A549 (cell line): ENCODE results near the gene CPA4. TPM values are rescaled to one million over a fixed set of nuclear protein-coding genes. Genes with fewer than 3 reads are reported as not detected.

Experiments
- ATAC-seq, 2 experiments: fragments of 200-7000 bp in 1 of 2; fragments of >200 bp in 1 of 2; cut with Nextera tagmentation in 1 of 2; cut with Tn5 transposase in 1 of 2; 3 replicates each; pipeline versions ENCODE4 v1.8.0 to v1.9.1; 2018 to 2020; ENCODE audit warnings: mild to moderate bottlenecking in 1 of 2, moderate library complexity in 1 of 2
- CTCF ChIA-PET: fragments of 300-600 bp; sonication (Branson Sonifier 250); formaldehyde crosslinking; extraction: SDS; loops from one replicate; lab custom pipeline; 2021; ENCODE audit warnings: antibody characterized with exemption, inconsistent platforms; lab: Yijun Ruan, JAX
- POLR2A ChIA-PET: fragments of 350-600 bp; formaldehyde crosslinking; extraction: SDS; loops from one replicate; lab custom pipeline; 2021; ENCODE audit warnings: antibody characterized with exemption, inconsistent platforms; lab: Yijun Ruan, JAX
- DNase-seq, 2 experiments: peaks; one replicate each; pipeline versions ENCODE4 v3.0.0 to v3.0.0-alpha.2; 2011 to 2016; ENCODE audit warnings: low read depth in 1 of 2, low spot score in 1 of 2
- FAIRE-seq: peaks from 2 replicates; lab custom pipeline; 2011; peaks lifted over from hg19 to GRCh38; lab: Jason Lieb, UNC
- H3K27ac ChIP-seq, 2 experiments: fragments of >200 bp; sonication (Bioruptor Twin); formaldehyde crosslinking; 3 replicates each; pipeline ENCODE4 v1.5.1; 2016 to 2017
- H3K4me1 ChIP-seq: fragments of >200 bp; sonication (Bioruptor Twin); formaldehyde crosslinking; 3 replicates; pipeline ENCODE4 v1.6.1; 2016
- H3K4me2 ChIP-seq: fragments of >200 bp; sonication (Bioruptor Twin); formaldehyde crosslinking; 3 replicates; pipeline ENCODE4 v1.6.1; 2016
- H3K4me3 ChIP-seq: fragments of >200 bp; sonication (Bioruptor Twin); formaldehyde crosslinking; 3 replicates; pipeline ENCODE4 v1.5.1; 2016
- H3K9me3 ChIP-seq: fragments of >200 bp; sonication (Bioruptor Twin); formaldehyde crosslinking; 3 replicates; pipeline ENCODE4 v1.6.1; 2016
- CEBPB ChIP-seq, 2 experiments: fragments of >200 bp in 1 of 2; sonication (Bioruptor Twin) in 1 of 2; formaldehyde crosslinking in 1 of 2; IDR thresholded peaks; 2 replicates each; pipeline ENCODE4 v1.6.1; 2012 to 2016
- CHD4 ChIP-seq: fragments of 200-600 bp; sonication (generic); IDR thresholded peaks from 2 replicates; pipeline ENCODE4 v1.6.1; 2016; ENCODE audit warnings: antibody characterized with exemption, mild to moderate bottlenecking, borderline replicate concordance
- CTCF ChIP-seq: fragments of >200 bp; sonication (Bioruptor Twin); formaldehyde crosslinking; IDR thresholded peaks from 3 replicates; pipeline ENCODE4 v1.5.1; 2016
- EHF ChIP-seq: fragments of 250-450 bp; sonication (Bioruptor Pico); IDR thresholded peaks from 2 replicates; pipeline ENCODE4 v1.5.0; 2020; ENCODE audit warnings: mild to moderate bottlenecking
- FOSL2 ChIP-seq, 2 experiments: fragments of 450-650 bp in 1 of 2; fragments of >200 bp in 1 of 2; sonication (Bioruptor Twin) in 1 of 2; formaldehyde crosslinking; IDR thresholded peaks; 2 replicates each; pipeline versions ENCODE4 v1.5.0 to v1.6.1; 2016 to 2020; ENCODE audit warnings: mild to moderate bottlenecking in 1 of 2, moderate library complexity in 1 of 2
- HES2 ChIP-seq: fragments of >200 bp; sonication (Bioruptor Twin); formaldehyde crosslinking; IDR thresholded peaks from 2 replicates; pipeline ENCODE4 v1.6.1; 2016
- HEYL ChIP-seq: fragments of 250-450 bp; sonication (Bioruptor Pico); IDR thresholded peaks from 2 replicates; pipeline ENCODE4 v1.8.0; 2021; ENCODE audit warnings: mild to moderate bottlenecking, moderate library complexity
- HOXB5 ChIP-seq: fragments of 250-450 bp; sonication (Bioruptor Pico); IDR thresholded peaks from 2 replicates; pipeline ENCODE4 v1.5.0; 2020; ENCODE audit warnings: mild to moderate bottlenecking, moderate library complexity
- JUN ChIP-seq, 2 experiments: fragments of >200 bp; sonication (Bioruptor Twin); formaldehyde crosslinking; IDR thresholded peaks; 2 replicates in 1 of 2; 3 replicates in 1 of 2; pipeline ENCODE4 v1.6.1; 2016 to 2017
- KDM5A ChIP-seq: fragments of 200-600 bp; sonication (generic); IDR thresholded peaks from 2 replicates; pipeline ENCODE4 v1.6.1; 2016; ENCODE audit warnings: antibody characterized with exemption, mild to moderate bottlenecking
- MAFK ChIP-seq: fragments of 450-650 bp; IDR thresholded peaks from 2 replicates; pipeline ENCODE4 v1.6.1; 2014; ENCODE audit not compliant: partially characterized antibody
- NFE2L2 ChIP-seq: fragments of 150-350 bp; conservative IDR thresholded peaks from 2 replicates; pipeline ENCODE4 v1.6.1; 2014; ENCODE audit warnings: low read length
- NR3C1 ChIP-seq: fragments of >200 bp; sonication (Bioruptor Twin); formaldehyde crosslinking; IDR thresholded peaks from 3 replicates; pipeline ENCODE4 v1.6.1; 2017
- POLR2A ChIP-seq: IDR thresholded peaks from 2 replicates; pipeline ENCODE4 v1.6.1; 2012; ENCODE audit warnings: mild to moderate bottlenecking, low read length
- RCOR1 ChIP-seq: fragments of 150-350 bp; IDR thresholded peaks from 2 replicates; pipeline ENCODE4 v1.6.1; 2014; ENCODE audit warnings: antibody characterized with exemption, low read length, low read depth
- TFCP2L1 ChIP-seq: fragments of 250-450 bp; sonication (Bioruptor Pico); IDR thresholded peaks from 2 replicates; pipeline ENCODE4 v1.5.0; 2021; ENCODE audit warnings: mild to moderate bottlenecking
- ZC3H11A ChIP-seq: fragments of 450-650 bp; IDR thresholded peaks from 2 replicates; pipeline ENCODE4 v1.6.1; 2014; ENCODE audit warnings: antibody characterized with exemption, mild to moderate bottlenecking
- ZSCAN20 ChIP-seq: fragments of 250-450 bp; sonication (Bioruptor Pico); IDR thresholded peaks from 2 replicates; pipeline ENCODE4 v1.8.0; 2022; ENCODE audit warnings: mild to moderate bottlenecking, moderate library complexity
- WGBS: methylation state at CpG from one replicate; pipeline ENCODE4 v1.1.6; 2017; ENCODE audit errors: missing lambda C conversion rate; 5-methylcytosine and 5-hydroxymethylcytosine counted together
- polyA plus RNA-seq, 4 experiments: library from polyadenylated mRNA; depleted of rRNA in 3 of 4; stranded (reverse); fragments of >200 nt; fragmentation: RNase III in 1 of 4; extraction: RNeasy Plus Mini Kit Qiagen cat#74134 plus additional on column Dnase treatment in 1 of 4; gene quantifications; 2 replicates in 3 of 4; 3 replicates in 1 of 4; pipeline ENCODE4 v1.2.3, GENCODE V29; 2011 to 2017
- TF ChIP-seq, protein P1 (sequence below): fragments of 250-450 bp; sonication (Bioruptor Pico); IDR thresholded peaks from 2 replicates; pipeline ENCODE4 v1.5.0; 2021; ENCODE audit warnings: mild to moderate bottlenecking, moderate library complexity, borderline replicate concordance

The CPA4 gene
- polyA plus RNA-seq, 2 of the 4 experiments (the other 2 are of a cell fraction): 1.0 to 7.7 TPM

DNA sequence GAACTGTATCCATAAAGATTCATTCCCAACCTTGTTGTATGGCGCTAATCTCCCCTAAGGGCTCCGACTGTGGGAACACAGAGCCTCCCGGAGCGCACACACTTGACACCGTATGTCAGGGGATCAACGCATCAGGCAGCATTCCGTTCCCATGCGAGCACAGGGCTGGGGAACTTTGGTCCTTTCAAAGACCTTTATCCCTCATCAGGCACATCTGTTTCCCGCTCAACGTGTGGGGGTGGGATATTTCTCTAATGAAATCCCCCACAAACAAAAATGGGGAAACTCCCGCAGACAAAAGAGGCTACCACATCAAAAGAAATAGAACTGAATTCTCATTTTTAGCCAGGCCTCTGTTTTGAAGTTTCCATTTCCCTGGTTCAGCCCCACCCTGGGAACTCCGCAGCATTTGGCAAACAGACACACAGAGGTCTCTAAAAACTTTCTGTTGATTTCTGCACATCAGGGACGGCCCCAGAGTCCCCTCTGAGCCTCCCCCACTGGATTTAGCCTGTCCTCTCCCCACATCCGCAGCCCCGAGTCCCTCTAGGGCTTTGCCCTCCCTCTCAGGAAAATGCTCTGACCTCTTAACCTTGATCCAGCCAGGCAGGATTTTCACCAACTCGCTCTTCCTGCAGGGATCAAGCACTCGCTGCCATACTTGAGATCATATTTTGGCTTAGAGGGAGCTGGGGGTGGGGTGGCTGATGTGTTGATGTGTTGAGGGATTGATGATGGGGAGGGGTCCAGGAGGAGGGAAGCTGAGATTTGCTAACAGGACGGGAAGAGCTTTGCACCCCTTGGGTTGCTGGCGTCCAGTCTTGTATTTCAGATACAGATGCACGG is 58.2 kb downstream of the CPA4 start:
- 84% methylated on average over 20 of the region's 20 CpGs for WGBS
- H3K4me2 ChIP-seq: no peak overlapping the region
- CTCF ChIA-PET: interaction anchor here (1.1 kb wide), 1 partner anchor 19 kb away, joined by 3 read pairs; no protein-coding TSS in a partner anchor
- ATAC-seq: no peak
- DNase-seq: no peak
- no peak for TF ChIP-seq JUN (IDR thresholded peaks at IDR 0.05)
- no peak for TF ChIP-seq HES2
- TF ChIP-seq MAFK: no peak
- no peak for TF ChIP-seq NFE2L2
- no peak for TF ChIP-seq ZSCAN20
- TF ChIP-seq KDM5A: no peak
- TF ChIP-seq POLR2A: no peak
- TF ChIP-seq TFCP2L1: no peak
- TF ChIP-seq, all 56 proteins: peak for 0
- H3K27ac ChIP-seq: no peak overlapping the region
- H3K4me3 ChIP-seq: no peak overlapping the region
- no peak for FAIRE-seq
- H3K9me3 ChIP-seq: no peaks in the 10 kb centered on the region
- peaks cover 15% of the 10 kb centered on the region for H3K4me1 ChIP-seq
- POLR2A ChIA-PET: no interaction called here

GRCh38 chr7:130351791-130352090 is 58.8 kb downstream of the CPA4 start:
- 79% methylated on average over 6 of the region's 6 CpGs for WGBS
- TF ChIP-seq CTCF (no peak), HEYL (CRISPR knock-in tag) (no peak), CHD4 (no peak), RCOR1 (no peak), ZC3H11A (no peak), EHF (CRISPR knock-in tag) (no peak)

DNA sequence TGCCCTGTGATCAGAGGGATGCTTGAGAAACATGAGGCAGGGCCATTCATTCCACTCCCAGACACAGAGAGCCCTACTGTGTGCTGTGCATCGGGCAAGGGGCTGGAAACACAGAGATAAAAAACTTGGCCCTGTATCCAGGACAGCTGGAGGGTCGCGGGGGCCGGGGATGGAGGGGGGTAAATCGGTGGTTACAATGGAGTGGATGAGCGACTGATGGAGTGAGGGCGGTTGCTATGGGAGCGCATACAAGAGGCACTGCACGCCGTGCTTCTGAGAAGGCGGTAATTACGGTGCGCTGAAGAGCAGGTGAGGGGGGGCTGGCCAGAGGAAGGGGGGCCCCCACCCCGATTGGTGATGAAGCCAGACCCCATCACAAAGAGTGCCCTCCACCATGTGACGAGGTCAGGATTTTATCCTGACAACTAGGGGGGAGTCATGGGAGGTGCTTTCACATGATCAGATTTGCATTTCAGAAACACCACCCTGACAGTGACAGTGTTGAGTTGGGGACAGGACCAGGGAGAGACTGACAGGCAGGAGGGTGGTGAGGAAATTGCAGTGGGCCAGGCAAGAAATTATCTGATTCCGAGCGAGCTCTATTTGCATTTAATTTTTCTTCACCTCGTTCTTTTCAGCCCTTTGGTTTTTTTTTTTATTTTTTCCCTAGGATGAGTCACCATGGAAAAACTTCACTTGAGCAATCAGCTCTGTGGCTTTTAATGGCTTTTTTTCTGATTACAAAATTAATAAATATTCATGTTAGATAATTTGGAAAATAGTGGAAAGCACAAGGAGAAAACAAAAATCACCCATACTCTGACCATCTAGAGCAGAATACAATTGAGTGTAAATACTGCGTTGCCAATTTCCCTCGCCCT is 59.5 kb downstream of the CPA4 start:
- WGBS: 68% methylated on average over 20 of the region's 20 CpGs
- Histone ChIP-seq H3K27ac (peak overlapping the region in 1 of 2 experiments; percentile 50; a peak in 3 of 6 replicates), H3K4me2 (peak overlapping the region; percentile 68), H3K9me3 (no peaks in the 10 kb centered on the region), H3K4me3 (no peak overlapping the region), H3K4me1 (peaks cover 28% of the 10 kb centered on the region)
- no peak for TF ChIP-seq NR3C1
- TF ChIP-seq HOXB5 (CRISPR knock-in tag): no peak
- no peak for TF ChIP-seq MAFK
- TF ChIP-seq, protein P1, sequence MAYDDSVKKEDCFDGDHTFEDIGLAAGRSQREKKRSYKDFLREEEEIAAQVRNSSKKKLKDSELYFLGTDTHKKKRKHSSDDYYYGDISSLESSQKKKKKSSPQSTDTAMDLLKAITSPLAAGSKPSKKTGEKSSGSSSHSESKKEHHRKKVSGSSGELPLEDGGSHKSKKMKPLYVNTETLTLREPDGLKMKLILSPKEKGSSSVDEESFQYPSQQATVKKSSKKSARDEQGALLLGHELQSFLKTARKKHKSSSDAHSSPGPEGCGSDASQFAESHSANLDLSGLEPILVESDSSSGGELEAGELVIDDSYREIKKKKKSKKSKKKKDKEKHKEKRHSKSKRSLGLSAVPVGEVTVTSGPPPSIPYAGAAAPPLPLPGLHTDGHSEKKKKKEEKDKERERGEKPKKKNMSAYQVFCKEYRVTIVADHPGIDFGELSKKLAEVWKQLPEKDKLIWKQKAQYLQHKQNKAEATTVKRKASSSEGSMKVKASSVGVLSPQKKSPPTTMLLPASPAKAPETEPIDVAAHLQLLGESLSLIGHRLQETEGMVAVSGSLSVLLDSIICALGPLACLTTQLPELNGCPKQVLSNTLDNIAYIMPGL: no peak
- no peak for TF ChIP-seq ZC3H11A
- 0 out of 2 replicates have a peak, but pooled peaks have one; percentile 33 for TF ChIP-seq FOSL2 (IDR thresholded peaks at IDR 0.05)
- peak; percentile 64 for TF ChIP-seq FOSL2 (CRISPR knock-in tag; IDR thresholded peaks at IDR 0.05)
- TF ChIP-seq CTCF: no peak
- TF ChIP-seq CEBPB (IDR thresholded peaks at IDR 0.05): peak; percentile 71 to 77; a peak in 3 of 4 replicates
- POLR2A ChIA-PET: interaction anchor here (0.6 kb wide), 1 partner anchor 387 kb away, joined by 3 read pairs; no protein-coding TSS in a partner anchor
- ATAC-seq: no peak
- FAIRE-seq: no peak
- CTCF ChIA-PET: no interaction called here
- no peak for DNase-seq

More at GRCh38 chr7:130351791-130352090, 58.8 kb downstream of the CPA4 start:
- Histone ChIP-seq H3K4me3 (no peak overlapping the region), H3K27ac (no peak overlapping the region; a peak in 1 of 6 replicates), H3K4me2 (no peak overlapping the region), H3K9me3 (no peaks in the 10 kb centered on the region), H3K4me1 (peaks cover 21% of the 10 kb centered on the region)
- ChIA-PET CTCF (no interaction called here), POLR2A (no interaction called here)
- DNase-seq (no peak), FAIRE-seq (no peak), ATAC-seq (no peak)
